Measurements from ENCODE around the gene AP4E1. TPM values are rescaled to one million over a fixed set of nuclear protein-coding genes. Genes with fewer than 3 reads are reported as not detected.

AP4E1 gene
- 7.9 and 8.7 TPM in 2 replicates for total RNA-seq

GRCh38 chr15:50908209-50909009, at the start of gene AP4E1:
TSS of gene AP4E1 (plus strand) at chr15:50908683. CDS start at chr15:50908779, 96 bp downstream.

Other genes starting within 250 kb of the AP4E1 start
- 9.1 and 15.6 TPM in 2 replicates for gene TRPM7, start 221.9 kb upstream of the AP4E1 start, total RNA-seq
- gene SPPL2A, start 143.0 kb upstream of the AP4E1 start, total RNA-seq, result 49.1 and 67.0 TPM in 2 replicates
- gene TNFAIP8L3, start 186.2 kb downstream of the AP4E1 start, total RNA-seq, result 1.0 and 2.5 TPM in 2 replicates